GM12874 (cell line): ENCODE results near the gene ATPAF1.

Experiments used
- TF ChIP-seq, protein P1 (sequence below): IDR thresholded peaks from 2 replicates; pipeline ENCODE4 v1.5.1; 2011; ENCODE audit warnings: low read depth, mild to moderate bottlenecking, control low read depth, low read length, moderate library complexity; ENCODE audit not compliant: insufficient read depth

Gene ATPAF1

DNA sequence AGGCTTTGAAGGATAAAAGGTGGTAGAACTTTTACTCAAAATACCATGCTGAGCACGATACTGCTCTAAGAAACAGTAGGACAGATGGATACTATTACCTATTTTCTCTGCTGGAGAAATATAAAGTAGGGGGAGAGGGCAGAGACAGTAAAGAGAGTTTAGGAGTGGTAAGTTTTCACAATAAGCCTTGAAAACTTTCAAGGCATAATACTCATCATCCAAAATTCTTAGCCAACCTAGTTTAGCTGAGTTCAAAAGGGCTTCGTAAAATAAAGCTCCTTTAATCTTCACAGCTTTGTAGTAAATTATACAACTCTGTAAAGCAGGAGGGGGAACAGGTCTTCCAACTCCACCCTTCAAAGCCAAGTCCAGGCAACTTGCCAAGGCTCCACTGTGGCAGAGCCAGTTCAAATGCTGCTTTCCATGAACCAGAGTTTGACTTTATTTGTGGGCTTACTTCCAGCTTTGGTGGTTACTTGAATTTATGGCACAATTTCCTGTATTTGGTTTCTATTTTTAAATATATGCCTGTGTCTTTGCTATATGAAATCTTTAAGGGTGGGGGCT is 19.0 kb upstream of the ATPAF1 start:
- TF ChIP-seq, protein P1, sequence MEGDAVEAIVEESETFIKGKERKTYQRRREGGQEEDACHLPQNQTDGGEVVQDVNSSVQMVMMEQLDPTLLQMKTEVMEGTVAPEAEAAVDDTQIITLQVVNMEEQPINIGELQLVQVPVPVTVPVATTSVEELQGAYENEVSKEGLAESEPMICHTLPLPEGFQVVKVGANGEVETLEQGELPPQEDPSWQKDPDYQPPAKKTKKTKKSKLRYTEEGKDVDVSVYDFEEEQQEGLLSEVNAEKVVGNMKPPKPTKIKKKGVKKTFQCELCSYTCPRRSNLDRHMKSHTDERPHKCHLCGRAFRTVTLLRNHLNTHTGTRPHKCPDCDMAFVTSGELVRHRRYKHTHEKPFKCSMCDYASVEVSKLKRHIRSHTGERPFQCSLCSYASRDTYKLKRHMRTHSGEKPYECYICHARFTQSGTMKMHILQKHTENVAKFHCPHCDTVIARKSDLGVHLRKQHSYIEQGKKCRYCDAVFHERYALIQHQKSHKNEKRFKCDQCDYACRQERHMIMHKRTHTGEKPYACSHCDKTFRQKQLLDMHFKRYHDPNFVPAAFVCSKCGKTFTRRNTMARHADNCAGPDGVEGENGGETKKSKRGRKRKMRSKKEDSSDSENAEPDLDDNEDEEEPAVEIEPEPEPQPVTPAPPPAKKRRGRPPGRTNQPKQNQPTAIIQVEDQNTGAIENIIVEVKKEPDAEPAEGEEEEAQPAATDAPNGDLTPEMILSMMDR: no peak

DNA sequence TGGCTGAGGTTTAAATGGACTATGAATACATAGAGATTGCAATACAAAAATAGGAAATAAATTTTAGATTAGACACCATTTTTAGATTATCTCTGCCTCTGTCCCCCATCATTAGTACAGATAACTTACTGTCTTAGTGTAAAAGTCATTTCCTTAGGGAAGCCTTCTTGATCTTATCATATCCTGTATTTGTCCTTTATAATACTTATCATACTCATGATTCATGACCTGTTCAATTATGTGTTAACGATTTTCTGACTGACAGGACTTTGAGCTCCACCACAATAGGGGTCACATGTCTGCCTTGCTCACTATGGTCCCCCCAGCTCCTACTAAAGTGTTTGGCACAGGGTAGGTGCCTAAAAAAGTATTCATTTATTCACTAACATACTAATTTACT is 18.1 kb upstream of the ATPAF1 start:
- TF ChIP-seq, protein P1: no peak

DNA sequence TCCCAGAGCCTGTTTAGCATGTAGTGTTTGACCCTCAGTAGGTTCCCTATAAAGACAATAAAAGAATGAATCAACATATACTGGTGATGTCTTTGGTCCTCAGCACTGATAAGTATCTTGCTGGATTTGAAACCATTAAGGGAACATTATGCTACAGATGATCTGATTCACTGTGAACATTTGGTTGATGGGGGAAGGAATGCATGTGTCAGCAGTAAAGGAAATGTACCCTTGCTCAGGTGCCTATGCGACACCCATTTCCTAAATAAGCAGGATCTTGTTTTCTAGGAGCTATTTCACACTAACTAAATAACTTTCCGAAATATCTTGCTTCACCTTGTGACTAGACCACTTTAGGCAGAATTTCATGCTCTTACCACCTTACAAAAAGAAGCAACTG is 16.5 kb upstream of the ATPAF1 start:
- TF ChIP-seq, protein P1: no peak

DNA sequence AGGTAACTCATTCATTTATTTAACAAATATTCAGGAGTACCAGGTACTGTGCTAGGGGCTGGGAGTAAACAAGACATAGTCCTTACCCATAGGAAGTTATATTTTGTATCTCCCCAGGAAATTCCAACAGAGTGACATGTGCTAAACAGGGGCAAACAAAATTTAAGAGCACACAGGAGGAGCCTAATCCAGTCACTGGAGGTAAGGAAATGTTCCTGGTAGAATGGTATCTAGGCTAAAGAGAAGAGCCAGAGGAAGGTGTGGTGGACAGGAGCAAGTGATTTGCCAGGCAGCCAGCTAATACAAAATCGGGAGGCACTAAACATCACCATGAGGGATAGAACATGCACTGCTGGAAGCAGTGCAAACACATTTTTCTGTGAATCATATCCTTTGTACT is 13.9 kb upstream of the ATPAF1 start:
- TF ChIP-seq, protein P1: no peak

DNA sequence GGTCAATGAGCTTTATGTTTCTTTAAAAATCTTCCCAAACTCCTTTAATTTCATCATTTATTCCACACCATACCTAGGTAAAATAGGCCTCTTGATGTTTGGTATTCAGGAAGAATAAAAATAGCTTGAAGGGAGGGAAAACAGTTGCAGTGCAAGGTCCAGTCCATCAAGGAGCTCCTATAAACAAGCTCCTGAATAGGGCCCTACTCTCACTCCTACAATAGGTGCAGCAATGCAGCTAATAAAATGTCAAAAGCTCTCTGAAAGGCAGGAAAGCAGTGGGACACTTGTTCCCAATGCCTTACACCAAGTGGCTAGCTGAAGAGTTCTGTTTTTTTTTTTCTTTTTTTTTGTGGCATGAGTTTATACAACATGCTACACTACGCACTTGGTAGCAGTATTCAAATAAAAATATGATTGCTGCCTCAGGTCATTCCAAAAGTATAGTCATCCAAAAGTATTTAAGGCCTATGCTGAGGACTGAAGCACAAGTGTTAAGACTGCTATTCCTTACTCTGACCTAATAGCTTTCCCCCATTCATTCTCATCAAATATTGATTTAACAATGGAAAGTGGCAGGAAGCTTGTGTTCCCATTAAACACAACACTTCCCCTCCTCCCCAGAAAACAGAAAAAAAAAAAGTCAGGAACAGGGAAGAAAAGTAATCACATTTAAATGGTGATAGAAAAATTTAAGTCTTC is 13.3 kb upstream of the ATPAF1 start:
- TF ChIP-seq, protein P1: no peak

DNA sequence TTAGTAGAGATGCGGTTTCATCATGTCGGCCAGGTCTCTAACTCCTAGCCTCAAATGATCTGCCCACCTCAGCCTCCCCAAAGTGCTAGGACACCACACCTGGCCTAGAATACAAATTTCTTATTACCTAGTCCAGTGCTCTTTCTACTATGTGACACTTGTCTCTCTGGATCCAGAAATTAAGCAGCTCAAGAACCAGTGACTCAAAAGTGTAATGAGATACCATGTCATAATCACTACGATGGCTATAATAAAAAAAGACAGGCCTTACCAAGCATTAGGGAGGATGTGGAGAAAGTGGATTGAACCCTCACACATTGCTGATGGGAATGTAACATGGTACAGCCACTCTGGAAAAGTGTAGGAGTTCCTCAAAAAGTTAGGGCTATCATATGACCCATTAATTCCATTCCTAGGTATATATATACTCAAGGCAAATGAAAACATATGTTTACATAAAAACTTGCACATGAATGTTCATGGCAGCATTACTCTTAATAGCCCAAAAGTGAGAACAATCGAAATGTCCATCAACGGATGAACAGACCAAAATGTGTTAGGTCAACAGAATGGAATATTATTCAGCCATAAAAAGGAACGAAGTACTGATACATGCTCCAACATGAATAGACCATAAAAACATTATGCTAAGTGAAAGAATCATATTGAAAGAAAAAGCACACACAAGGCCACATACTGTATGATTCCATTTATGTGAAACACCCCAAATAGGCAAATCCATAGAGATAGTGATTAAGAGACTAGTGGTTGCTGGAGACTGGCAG is 11.8 kb upstream of the ATPAF1 start:
- TF ChIP-seq, protein P1: no peak

DNA sequence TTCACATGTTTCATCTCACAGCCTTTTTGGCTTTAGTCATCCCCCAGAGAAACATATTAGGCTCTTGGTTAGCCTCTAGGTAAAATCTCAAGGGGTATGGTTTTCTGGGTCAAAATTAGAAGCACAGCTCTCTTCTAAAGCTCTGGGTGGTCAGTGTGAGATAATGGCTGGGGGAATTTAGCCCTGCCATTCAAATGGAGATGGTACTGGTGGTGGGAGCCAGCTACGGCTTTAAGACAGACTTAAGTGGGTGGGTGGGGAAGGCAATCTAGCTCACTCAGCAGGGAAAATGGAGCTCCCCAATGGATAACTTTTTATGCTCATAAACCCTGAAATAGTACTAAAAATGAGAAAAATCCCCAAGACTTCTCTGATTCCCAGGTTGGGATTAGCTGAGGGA is 9.2 kb upstream of the ATPAF1 start:
- TF ChIP-seq, protein P1: no peak
